IPS-18c (cell line): ENCODE results near the gene DXO.

Source experiments
- H3K4me3 ChIP-seq: 2 replicates; pipeline ENCODE4 v1.7.0; 2013; ENCODE audit warnings: low read depth, mild to moderate bottlenecking, low read length, moderate library complexity; ENCODE audit not compliant: insufficient read depth
- H3K9me3 ChIP-seq: one replicate; pipeline ENCODE4 v1.6.1; 2013; ENCODE audit warnings: mild to moderate bottlenecking, low read length, moderate library complexity; ENCODE audit not compliant: control insufficient read depth, insufficient read depth

The DXO gene

DNA sequence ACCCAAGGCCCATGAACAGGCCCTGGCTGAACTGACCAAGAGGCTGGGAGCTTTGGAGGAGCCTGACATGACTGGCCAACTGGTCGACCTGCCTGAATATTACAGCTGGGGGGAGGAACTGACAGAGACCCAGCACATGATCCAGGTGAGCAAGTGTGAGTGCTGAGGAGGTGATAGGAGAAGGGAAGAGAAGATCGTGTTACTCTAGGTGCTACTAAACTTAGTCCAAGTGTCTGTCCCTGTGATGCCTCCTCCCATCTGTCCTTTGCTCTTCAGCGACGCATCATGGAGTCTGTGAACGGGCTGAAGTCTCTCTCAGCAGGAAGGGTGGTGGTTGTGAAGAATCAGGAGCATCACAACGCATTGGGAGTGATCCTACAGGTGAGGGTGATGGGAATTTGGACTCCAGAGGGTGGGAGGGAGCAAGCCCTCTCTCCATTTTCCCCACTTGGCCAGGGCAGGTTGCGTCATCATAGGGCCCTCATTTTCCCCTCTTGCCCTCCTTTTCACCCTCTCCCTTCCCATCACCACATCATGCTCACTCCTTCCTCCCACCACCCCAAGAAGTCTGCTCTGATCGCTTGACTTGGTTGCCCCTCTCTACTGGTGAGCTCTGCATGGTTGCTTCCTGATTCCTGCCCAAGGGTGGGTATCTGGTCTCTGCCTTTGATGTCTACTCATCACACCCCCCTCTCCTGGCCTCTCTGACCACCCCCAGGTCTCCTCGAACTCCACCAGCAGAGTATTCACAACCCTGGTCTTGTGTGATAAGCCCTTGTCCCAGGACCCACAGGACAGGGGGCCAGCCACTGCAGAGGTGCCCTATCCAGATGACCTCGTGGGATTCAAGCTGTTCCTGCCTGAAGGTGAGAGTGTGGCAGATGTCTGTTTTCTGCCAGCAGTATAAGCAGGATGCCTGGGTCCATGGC lies 4.7 kb downstream of the DXO start:
- no peak overlapping the region for H3K4me3 ChIP-seq
- H3K9me3 ChIP-seq = no peaks in the 10 kb centered on the region

DNA sequence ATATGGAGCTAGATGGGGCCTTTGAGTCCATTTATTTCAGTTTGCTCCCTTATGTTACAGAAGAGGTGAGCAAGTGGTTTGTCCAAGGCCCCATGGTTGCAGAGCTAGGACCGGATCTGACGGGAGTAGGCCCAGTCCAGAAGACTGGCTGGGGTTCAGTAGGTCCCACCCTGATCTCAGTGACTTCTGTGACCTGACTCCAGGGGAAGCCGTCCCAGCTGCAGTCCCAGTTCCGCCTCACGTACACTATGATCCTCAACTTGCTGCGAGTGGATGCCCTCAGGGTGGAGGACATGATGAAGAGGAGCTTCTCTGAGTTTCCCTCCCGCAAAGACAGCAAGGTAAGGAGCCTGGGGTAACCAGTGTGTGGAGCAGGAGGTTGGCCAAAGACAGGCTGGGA lies 5.4 kb downstream of the DXO start:
- no peaks in the 10 kb centered on the region for H3K9me3 ChIP-seq
- no peak overlapping the region for H3K4me3 ChIP-seq

DNA sequence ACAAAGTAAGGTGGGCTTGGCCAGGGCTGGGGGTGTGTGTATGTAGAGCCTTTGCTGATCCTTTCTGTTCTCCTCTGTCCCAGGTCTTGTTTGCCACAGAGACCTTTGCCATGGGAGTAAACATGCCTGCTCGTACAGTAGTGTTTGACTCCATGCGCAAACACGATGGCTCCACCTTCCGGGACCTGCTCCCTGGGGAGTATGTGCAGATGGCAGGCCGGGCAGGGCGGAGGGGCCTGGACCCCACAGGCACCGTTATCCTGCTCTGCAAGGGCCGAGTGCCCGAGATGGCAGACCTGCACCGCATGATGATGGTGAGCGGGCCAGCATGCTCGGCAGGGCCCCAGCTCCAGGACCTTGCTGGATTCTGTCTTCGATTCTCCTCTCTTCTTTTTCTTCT lies 6.2 kb downstream of the DXO start:
- H3K9me3 ChIP-seq = no peaks in the 10 kb centered on the region
- no peak overlapping the region for H3K4me3 ChIP-seq

DNA sequence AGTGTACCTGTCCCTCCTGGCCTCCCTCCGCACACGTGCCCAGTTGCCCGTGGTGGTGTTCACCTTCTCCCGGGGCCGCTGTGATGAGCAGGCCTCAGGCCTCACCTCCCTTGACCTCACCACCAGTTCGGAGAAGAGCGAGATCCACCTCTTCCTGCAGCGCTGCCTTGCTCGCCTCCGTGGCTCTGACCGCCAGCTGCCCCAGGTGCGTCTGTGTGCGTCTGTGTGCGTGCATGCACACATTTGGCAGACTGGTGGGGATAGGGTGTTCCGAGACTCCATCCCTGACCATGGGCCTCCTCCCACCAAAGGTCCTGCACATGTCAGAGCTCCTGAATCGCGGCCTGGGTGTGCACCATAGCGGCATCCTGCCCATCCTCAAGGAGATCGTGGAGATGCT lies 8.0 kb downstream of the DXO start:
- no peak overlapping the region for H3K4me3 ChIP-seq

DNA sequence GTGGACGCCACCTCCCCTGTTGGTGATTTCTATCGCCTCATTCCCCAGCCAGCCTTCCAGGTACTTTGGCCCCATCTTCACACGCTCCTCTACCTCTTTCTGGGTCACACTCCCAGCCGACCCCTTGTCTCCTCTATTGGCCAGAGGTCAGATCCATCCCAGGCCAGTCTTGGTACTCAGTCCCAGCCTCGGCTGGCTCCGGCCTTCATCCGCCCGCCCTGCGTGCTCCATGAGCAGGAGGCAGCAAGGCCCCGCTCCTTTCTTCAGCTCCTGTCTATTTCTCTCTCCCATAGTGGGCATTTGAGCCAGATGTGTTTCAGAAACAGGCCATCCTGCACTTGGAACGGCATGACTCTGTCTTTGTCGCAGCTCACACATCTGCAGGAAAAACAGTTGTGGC lies 10.3 kb downstream of the DXO start:
- H3K4me3 ChIP-seq = no peak overlapping the region
- H3K9me3 ChIP-seq = no peaks in the 10 kb centered on the region

More for the DNA sequence above, 8.0 kb downstream of the DXO start:
- H3K9me3 ChIP-seq = no peaks in the 10 kb centered on the region

DNA sequence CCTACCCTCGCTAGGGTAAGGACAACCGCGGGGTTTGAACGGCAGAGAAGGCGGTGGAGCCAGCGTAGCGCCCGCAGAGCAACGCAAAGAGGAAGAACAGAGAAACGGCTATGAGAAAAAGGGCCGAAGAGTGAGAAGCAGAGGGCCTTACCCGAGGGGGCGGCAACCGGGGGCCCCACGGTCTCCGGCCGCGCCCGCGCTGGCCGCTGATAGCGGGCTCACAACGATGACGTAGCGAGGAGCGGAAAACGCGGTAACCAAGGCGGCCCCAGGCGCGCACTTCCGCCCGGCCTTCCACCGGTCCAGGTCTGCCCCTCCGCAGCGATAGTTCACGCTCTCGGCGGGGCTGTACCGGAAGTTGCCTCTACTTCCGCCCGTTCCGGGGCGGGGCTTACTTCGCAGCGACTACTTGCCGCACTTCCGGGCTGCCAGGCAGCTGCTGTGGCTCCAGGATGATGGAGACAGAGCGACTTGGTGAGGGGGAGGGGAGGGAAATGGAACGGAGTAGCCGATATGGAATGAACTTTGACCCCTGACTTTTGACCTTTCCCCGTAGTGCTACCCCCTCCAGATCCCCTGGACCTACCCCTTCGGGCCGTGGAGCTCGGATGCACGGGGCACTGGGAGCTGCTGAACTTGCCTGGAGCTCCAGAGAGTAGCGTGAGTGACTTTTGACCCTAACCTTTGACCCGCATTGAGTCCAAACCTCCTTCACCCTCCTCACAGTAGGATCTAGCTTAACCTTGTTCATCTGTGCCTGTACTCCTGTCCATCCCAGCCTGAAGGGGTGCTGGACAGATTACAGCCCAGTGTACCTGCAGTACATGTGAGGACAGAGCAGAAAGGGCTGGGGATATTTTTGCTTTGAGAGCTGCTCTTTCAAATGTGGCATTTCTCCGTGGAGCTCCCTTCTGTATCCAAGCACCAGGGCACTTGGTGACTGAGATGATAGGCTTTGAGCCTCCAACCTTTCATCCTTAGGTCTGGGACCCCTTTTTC lies 12.9 kb downstream of the DXO start, which contains the start of the genes NELFE and SKIC2:
NELFE (minus strand) TSS at position 231 of the 999 bp plus-strand sequence. CDS start 525 bp downstream, outside the sequence.
SKIC2 (plus strand) TSS at position 435 of the 999 bp plus-strand sequence; CDS start at position 453, 18 bp downstream.
- H3K4me3 ChIP-seq = peak within 1 kb of the TSS; percentile 86

DNA sequence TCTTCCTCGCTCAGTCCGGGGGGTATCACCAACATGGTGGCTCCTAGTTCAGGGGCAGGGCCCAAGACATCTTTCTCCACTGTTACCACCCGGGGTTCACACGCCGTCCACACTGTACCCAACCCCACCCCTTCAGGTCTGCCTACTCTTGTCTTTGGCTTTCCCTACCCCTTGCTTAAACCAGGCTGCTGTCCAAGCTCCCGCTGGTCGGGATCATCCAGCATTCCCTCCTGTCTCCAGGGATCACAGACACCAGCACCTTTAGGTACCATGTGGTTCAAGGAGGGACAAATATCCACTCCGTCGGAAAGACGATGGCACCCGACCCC lies 13.6 kb downstream of the DXO start:
- Histone ChIP-seq H3K9me3 (no peaks in the 10 kb centered on the region), H3K4me3 (peak overlapping the region; percentile 86)

More for the DNA sequence above, 12.9 kb downstream of the DXO start, which contains the start of the genes NELFE and SKIC2:
- H3K9me3 ChIP-seq = no peaks in the 10 kb centered on the region

DNA sequence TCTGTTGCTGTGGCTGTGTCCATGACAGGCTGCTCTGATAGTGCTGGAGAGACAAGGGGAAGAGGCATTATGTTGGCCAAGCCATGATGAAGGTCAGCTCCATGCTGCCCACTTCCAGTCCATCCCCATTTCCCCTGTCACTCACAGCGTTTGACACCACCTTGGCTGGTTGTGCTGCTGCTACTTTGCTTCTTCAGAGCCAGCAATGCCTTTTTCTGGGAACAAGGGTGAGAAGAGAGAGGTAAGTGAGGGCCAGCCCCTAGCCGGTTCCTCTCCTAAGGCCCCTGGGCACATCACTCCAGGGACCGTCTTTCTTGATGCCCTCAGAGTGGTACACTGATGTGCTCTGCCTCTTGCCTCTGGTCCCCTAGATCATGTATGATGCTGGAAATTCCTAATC lies 15.1 kb downstream of the DXO start:
- Histone ChIP-seq H3K9me3 (no peaks in the 10 kb centered on the region), H3K4me3 (no peak overlapping the region)

DNA sequence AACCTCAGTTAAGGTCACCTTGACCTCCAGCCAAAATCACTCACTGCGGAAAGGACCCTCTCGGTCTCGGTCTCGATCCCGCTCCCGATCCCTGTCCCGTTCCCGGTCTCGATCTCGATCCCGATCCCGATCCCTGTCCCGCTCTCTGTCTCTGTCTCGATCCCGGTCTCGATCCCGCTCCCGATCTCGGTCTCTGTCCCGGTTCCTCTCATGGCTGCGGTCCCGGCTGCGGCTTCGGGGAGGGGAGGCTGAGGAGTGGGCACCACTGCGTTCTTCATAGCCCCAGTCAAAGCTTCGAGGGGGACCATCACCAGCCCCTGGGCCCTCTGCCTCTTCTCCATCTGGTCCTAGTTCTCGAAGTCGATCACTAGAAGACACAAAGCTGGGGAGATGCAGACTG lies 17.4 kb downstream of the DXO start:
- no peaks in the 10 kb centered on the region for H3K9me3 ChIP-seq
- H3K4me3 ChIP-seq = no peak overlapping the region

DNA sequence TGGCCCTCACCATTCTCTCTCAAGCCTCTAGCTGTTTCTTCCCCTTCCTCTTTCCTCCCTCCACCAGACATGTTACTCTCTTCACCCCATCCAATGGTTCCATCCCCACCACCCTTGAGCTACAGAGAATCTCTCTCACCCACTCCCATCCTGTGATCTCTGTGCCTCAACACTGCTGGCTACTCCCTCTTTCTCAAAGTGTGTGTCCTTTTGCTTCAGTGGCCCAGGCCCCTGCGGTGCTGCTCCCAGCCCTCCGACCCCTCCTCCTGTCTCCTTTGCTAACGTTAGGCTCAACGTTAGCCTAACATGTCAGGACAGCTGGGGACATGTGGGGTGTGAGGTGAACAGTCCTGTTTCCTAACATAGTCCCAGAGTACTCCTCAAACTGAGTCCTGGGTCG lies 19.0 kb downstream of the DXO start:
- no peak overlapping the region for H3K4me3 ChIP-seq
- H3K9me3 ChIP-seq = no peaks in the 10 kb centered on the region

DNA sequence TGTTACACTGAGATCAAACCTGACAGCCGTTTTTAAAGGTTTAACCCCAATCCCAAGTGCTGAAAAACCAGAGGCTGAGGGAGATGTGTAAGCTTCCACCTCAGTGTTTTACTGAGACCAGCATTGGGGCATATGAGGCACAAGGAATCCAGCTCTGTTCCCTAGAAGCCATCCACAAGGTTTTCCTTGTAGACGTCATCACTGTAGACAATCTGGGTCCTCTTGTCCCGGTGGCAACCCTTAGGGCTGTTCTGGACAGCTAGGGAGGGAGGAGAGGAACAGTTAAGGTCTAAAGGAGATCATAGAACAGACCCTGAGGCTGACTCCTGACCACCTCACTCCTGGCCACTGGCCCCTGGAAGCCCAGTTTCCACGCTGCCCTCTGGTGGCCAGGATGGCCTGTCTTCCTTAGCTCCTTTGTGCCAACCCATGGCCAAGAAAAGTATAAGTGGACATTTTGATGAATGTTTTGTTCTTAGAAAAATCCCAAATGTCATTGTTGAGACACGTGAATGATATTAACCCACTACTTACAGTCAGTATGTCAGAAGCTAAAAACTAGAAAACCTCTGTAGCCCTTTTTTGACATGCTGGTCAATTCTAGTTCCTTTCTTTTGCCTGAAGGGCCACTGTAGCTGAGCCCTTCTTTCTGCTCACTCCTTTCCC lies 19.7 kb downstream of the DXO start:
- no peak overlapping the region for H3K4me3 ChIP-seq
- no peaks in the 10 kb centered on the region for H3K9me3 ChIP-seq

DNA sequence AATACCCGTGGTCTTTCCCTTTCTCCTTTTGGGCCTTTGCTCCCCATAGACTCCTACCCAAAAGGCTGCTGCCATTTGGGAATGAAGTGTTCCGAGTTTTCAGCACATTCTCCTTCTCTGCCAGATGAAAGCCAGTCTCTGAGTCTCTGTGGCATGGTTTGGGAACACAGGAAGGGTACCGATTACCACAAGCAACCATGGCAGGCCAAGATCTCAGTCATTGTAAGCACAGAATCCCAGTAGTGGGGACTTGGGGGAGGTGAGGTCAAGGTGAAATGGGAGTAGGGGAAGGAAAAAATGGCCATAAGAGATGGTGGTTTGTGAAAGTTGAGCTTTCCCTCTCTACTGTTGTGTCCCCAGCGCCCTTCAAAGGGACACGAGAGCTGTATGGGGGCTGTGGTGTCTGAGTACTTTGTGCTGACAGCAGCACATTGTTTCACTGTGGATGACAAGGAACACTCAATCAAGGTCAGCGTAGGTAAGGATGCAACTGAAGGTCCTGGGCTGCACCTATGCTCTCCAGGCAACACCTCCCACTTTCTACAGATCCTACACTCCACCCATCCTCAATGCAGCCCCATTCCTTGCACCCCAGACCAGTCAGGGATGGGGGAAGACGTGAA lies 21.9 kb downstream of the DXO start:
- H3K9me3 ChIP-seq = no peaks in the 10 kb centered on the region
- H3K4me3 ChIP-seq = no peak overlapping the region

DNA sequence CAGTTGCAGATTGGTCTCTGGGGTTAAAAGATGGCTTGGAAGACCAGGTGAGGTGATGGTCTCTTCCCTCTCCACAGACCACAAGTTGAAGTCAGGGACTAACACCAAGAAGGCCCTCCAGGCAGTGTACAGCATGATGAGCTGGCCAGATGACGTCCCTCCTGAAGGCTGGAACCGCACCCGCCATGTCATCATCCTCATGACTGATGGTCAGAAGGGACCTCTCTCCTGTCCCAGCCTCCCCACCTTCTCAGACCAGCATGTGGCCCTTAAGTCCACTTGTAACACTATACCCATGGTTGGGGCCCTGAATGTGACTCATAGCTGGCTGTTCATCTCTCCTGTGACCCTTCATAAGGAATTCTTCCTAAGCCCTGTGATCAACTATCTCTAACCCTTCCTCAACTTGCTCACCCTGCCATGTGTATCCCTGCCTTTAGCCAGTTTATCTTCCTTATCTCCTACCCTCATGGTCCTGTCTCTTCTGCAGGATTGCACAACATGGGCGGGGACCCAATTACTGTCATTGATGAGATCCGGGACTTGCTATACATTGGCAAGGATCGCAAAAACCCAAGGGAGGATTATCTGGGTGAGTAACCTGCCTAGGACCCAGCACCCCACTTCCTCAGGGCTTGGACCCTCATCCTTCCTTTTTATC lies 23.1 kb downstream of the DXO start:
- Histone ChIP-seq H3K9me3 (no peaks in the 10 kb centered on the region), H3K4me3 (no peak overlapping the region)

DNA sequence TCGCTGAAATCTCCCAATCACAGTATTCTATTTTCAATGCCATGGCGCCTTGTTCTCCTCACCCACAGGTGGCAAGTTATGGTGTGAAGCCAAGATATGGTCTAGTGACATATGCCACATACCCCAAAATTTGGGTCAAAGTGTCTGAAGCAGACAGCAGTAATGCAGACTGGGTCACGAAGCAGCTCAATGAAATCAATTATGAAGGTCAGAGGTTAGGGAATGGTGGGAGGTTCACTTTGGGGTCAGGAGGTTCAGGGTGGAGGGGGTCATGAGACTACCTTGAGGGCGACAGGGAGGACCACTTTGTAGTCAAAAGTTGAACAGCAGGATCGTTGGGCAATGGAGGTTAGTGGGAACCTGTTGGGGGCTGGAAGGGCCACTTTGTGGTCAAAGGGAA lies 23.6 kb downstream of the DXO start:
- no peak overlapping the region for H3K4me3 ChIP-seq

DNA sequence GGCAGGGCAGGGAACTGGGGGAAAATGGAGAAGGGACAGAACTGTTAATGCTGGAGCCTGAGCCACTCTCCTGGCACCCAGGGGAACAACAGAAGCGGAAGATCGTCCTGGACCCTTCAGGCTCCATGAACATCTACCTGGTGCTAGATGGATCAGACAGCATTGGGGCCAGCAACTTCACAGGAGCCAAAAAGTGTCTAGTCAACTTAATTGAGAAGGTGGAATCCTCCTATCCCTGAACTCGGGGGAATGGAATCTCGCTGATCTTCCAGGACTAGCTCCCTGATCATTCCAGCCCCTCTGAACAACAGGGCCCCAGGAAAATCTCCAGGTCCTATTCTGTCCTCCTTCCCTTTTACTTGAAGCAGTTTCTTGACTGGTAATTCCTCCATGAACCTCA lies 24.1 kb downstream of the DXO start:
- Histone ChIP-seq H3K9me3 (no peaks in the 10 kb centered on the region), H3K4me3 (no peak overlapping the region)

More for the DNA sequence above, 23.6 kb downstream of the DXO start:
- H3K9me3 ChIP-seq = no peaks in the 10 kb centered on the region

DNA sequence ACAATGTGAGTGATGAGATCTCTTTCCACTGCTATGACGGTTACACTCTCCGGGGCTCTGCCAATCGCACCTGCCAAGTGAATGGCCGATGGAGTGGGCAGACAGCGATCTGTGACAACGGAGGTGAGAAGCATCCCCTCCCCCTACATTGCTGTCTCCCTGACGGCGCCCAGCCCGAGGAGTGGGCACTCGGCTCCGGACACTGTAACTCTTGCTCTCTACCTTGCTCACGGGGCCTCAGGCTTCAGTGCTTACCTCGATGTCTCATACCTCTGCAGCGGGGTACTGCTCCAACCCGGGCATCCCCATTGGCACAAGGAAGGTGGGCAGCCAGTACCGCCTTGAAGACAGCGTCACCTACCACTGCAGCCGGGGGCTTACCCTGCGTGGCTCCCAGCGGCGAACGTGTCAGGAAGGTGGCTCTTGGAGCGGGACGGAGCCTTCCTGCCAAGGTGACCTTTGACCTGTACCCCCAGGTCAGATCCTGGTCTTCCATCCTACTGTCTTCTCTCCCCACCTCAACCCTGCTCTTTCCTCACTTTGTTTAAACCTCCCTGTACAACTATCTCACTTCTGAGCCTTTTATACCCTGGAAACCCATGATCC lies 24.8 kb downstream of the DXO start:
- no peak overlapping the region for H3K4me3 ChIP-seq

More for the DNA sequence above, 24.8 kb downstream of the DXO start:
- H3K9me3 ChIP-seq = no peaks in the 10 kb centered on the region
